Left renal cortex interstitium (tissue), 4 donors: ENCODE measurements around the gene MPZL3. TPM values are rescaled to one million over a fixed set of nuclear protein-coding genes. Genes with fewer than 3 reads are reported as not detected.

Experiments used
- DNase-seq, 4 donors: peaks; one replicate each; pipeline ENCODE4 v3.0.0-alpha.2; 2013; ENCODE audit warnings: low read depth in 4 of 4, low spot score in 2 of 4, missing footprints in 1 of 4
- polyA plus RNA-seq, 4 donors: library from polyadenylated mRNA; unstranded; fragments of 120-200 nt; gene quantifications; one replicate each; pipeline ENCODE4 v1.2.1, GENCODE V29; 2013; ENCODE audit not compliant: insufficient read length in 4 of 4

The MPZL3 gene
- polyA plus RNA-seq: 1 to 10 TPM; 4.2 to 6.9 (median 5.2) TPM

DNA sequence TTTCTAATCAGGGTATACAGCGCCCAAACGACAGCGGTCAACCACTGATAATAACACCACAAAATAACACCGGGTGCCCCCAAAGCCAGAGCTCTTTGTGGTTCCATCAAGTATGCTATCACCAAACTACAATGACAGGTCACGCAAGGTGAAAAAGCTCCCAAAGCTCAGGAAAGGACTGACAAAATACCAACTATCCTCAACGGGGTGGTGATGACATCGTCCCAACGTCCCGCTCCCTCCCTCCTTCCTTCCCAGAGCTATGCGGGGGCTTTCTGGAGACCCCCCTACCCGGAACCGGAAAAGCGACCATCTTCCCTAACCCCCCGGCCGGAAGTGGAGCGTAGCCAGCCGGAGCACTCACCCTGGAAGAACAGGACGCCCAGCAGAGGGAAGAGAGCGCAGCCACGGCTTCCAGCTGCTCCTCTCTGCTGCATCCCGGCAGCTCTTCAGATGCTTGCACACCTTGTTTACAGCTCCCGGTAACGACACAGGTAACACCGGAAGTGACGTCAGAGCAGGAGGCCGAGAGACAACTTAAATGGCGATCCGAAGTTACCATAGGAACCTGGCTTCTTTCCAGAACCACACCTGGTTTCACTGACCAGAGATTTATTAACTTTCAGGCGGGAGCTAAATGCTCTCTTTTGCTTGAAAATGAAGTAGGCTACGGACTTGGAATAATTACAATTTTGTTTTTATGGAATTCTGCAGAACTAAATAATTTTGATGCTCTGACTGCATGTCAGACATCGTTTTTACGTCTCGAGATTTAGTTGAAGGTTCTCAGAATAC is at the start of gene MPZL3:
TSS of gene MPZL3 (minus strand) at position 508 of the 795 bp plus-strand sequence. CDS start at position 437, 71 bp downstream.
- peak; percentile 91 to 95 (median 92) for DNase-seq

DNA sequence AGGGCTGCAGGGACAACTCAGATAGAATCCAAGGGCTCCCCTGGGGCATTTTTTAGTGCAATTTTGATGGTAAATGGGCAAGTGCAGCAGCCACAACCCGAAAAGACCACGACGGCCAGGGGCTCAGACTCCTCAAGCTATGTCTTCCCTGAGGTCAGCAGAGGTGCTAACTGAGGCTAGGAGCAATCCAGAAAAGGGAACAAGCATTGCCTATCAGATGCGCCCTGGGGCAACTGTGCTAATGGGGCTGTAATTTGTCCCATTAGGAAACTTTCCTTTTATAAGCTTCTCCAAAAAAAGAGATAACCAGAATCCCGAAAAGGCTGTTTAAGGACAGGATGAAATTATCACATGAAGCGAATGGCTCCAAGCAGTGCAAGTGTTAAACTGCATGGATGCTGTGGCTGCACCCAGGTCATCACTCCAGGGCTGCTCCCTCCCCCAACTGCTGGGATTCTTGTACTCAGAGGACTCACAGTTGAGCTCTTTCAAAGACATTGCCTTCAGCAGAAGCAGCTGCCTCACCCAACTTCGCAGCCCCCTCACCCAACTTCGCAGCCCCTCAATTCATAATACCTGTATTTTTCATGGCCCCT is 49.5 kb upstream of the MPZL3 start:
- no peak for DNase-seq

GRCh38 chr11:118295815-118296454 is 43.8 kb upstream of the MPZL3 start:
- DNase-seq: no peak

DNA sequence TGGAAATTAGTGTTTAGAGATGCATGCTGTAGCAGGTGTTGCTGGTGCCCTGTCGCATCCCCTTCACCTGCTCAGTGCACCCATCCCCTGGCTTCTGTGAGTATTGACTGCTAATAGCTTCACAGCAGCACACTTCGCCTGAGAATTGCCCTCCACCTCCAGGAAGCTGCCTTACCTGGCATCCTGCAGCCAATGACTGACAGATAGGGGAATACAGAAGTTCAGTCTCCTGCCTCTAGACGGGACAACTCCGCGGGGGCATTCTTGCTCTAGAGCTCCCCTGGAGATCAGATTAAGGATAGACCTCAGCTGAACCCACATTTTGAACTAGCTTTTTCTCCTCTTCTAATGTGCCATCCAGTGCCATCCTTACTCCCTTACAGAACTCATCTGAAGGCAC is 43.0 kb upstream of the MPZL3 start:
- DNase-seq: no peak

- DNase-seq: no peak
Observed at GRCh38 chr11:118294053-118294452, 41.9 kb upstream of the MPZL3 start.

DNA sequence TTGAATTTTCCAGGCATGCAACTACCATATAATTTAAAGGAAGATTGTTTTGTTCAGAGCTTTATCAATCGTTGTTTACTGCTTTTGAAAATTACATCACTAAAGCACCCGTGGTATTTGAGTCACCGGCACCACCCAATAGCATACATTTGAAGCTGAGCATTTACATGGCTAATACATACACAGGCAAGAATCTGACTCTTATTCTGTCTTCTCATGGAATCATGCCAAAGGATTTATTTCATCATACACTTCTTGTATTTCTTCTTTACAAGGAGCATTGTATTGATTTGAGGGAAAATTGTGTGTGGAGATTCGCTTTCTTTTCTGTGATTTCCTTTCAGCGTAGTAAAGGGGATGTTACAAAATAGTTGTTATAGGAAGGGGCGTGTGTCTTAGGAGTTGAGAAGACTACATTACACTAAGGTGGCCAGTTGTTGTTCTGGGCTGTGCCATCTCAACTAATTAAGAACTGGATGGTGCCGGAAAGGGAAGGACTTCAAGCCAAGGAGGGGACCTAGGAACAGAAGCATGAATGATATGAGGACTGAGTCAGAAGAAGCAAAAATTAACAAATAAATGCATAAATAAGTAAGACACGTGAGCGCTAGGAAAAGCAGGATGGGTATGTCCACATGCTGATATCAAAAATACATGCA is 39.4 kb upstream of the MPZL3 start:
- no peak for DNase-seq

GRCh38 chr11:118290923-118291322 is 38.8 kb upstream of the MPZL3 start:
- no peak for DNase-seq

DNA sequence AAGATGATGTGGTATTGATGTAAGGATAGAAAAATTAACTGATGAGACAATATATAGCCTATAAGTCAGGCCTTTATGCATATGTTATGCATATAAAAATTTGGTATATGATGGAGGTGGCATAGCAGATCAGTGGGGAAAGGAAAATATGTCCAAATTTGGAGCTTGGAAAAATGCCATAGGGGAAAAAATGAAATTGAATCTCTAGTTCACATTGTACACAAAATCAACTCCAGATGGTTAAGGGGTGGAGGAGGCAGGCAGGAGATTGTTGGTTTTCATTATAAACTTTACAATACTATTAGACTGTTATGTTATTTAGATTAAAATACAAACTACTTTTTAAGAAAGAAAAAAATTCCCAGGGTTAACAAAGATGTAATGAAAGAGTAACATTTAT is 37.2 kb upstream of the MPZL3 start:
- no peak for DNase-seq

DNA sequence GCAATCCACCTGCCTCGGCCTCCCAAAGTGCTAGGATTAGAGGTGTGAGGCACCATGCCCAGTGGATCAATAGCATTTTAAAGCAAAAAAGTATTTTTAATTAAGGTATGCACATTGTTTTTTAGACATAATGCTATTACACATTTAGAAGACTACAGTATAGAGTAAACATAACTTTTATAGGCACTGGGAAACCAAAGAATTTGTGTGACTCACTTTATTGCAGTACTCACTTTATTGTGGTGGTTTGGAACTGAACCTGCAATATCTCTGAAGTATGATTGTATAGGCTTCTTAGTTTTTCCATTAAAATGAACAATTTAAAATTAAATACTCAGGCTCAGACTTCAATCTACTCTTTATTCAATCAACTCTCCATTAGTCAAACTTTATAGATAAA is 34.8 kb upstream of the MPZL3 start:
- DNase-seq: no peak

- DNase-seq: no peak
Observed at GRCh38 chr11:118286545-118286944, 34.4 kb upstream of the MPZL3 start.

DNA sequence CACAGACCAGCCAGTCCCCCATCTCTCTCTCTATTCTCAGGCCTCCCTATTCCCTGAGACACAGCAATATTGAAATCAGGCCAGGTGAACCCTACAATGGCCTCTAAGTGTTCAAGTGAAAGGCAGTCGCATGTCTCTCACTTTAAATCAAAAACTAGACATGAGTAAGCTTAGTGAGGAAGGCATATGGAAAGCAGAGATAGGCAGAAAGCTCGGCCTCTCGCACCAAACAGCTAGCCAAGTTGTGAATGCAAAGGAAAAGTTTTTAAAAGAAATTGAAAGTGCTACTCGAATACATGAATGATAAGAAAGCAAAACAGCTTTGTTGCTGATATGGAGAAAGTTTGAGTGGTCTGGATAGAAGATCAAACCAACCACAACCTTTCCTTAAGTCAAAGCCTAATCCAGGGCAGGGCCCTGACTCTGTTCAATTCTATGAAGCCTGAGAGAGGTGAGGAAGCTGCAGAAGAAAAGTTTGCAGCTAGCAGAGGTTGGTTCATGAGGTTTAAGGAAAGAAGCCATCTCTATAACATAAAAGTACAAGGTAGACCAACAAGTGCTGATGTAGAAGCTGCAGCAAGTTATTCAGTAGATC is 31.7 kb upstream of the MPZL3 start:
- no peak for DNase-seq

DNA sequence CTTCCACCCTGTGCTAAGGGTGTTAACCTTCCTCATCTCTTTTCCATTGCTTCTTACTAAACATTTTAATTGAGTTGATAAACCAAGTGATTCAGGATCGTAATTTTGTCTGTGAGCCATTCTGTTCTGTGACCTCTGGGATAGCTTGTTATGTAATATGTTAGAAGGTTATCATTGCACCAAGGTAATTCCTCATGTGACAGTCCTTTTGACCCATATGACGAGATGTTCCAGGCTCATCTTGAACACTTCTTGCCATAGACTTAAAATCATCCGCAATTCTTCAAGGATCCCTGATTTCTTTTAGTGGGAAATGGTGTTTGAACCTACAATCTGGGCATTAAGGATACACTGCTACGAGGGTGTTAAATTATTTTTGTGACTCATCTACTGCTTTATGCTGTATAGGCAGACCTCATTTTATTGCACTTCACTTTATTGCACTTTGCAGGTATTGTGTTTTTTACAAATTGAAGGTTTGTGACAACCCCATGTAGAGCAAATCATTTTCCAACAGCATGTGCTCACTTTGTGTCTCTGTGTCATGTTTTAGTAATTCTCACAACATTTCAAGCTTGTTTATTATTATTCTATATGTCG is 31.0 kb upstream of the MPZL3 start:
- no peak for DNase-seq

DNA sequence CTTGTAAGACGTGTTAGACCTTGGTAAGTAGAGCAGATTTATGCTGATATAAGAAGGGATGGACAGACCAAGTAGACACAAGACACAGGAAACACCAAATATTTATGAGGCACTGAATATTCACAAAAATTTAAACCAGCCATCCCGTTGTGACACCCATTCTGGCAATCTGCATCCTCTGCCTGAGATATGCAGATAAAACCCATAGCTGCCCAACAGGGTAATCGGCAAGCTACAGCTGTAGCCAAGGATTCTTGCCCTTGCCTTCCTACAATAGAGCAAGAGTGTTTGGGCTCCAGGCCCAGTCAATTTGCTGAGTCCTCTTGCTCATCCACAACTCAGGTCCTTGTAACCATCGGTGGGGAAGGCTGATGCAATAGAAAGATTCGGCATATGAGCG is 30.4 kb upstream of the MPZL3 start:
- no peak for DNase-seq

DNA sequence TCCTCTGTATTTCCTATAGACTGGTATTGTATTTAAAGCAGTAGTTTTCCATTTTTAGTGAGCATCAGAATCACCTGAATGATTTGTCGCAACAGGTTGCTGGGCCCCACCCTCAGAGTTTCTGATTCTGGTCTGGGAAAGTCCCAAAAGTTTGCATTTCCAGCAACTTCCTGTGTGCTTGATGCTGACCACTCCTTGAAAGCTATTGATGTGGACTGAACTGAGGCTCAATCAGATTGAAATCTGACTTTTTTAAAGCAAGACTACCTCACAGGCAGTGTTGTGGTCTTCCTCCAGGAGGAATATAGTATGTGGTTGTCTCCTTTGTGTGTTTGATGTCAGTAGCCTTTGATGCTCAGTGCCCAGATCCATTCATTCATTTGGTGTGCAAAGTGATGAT is 29.1 kb upstream of the MPZL3 start:
- DNase-seq: no peak

DNA sequence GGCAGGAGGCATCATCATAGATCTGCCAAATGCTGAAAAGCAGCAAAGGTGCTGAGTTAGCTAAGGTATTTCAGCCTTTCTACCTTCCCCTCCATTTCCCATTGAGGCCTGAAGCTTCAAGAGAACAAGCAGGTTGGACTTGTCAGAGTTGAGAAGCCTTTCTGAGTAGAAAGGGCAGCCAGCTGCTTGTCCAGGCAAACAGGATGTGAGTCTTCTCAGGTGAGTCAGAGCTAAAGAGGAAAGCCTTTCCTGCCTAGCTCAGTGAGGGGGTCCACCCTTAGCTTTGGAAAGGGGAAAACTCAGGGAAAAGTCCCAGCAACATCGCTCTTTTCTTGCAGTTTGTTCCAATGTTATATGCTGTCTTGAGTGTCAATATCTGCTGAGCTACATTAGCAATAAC is 25.1 kb upstream of the MPZL3 start:
- DNase-seq: no peak

DNA sequence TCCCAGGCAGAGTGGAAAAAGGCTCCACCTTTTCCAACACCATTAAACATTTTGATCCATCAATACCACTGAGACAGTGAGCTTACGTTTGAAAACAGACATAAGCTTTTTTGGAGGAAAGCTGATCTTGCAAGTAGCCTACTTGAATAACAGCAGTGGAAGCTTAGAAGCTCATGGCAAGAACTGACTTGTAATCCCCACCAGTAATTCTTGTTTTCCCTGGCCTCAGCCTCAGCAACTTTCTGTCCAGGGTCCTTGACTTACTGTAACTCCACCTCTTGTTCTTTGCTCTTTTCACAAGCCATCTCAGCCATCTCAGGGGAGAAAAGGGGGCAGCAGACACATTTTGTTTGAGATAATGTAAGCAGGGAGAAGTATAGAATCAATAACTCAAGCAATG is 24.3 kb upstream of the MPZL3 start:
- no peak for DNase-seq

DNA sequence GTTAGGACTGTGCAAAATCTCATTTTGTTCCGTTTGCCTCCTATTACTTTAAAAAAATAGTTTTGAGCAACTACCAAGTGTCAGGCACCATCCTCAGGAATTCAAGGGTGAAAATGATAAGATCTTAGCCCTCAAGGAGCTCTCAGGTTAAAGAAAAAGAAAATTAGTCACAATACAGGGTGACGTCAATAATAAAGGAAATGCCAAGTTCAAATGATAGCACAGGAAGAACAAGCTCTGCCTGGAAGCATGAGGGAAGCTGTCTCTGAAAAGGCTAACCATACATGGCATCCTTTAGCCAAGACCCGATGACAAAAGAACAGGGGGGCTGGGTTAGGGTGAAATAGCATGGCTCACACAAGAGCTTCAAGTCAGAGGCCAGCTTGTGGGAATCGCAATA is 23.0 kb upstream of the MPZL3 start:
- no peak for DNase-seq

DNA sequence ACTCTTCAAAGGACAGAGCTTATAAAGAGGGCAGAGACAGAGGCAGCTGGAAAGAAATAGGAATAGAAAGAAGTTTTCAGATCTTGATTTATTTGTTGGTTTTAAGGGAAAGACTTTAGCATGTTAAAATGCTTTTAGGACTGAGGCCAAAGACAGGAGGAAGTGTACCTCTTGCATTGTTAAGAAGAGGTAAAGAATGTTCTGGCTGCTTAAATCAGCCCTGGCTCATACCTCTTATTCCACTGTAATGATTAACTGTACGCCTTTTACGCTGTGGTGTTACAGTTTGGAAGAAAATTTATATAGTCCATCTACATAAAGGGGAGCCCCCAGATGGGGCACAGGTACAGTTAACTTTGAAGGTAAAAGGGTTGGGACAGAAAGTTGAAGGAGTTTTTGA is 22.0 kb upstream of the MPZL3 start:
- no peak for DNase-seq

GRCh38 chr11:118272001-118272400 is 19.8 kb upstream of the MPZL3 start:
- DNase-seq: no peak

DNA sequence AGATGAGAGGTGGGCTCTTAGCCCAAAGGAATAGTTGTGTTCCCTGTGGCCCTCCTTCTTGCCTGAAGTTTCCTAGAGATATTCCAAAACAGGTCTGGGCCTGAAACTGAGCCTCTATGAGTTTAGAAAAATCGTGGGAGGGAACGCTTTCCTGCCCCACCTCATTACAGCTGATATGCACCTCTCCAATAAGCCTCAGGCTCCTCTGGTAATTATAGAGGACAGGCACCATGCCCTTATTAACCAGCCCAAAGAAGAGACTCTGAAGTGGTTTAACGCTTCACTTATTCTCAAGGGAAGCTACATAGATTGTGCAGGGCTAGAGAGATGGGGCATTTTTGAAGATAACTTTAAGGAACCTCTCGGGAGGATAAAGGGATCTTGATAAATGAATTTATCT is 15.3 kb upstream of the MPZL3 start:
- no peak for DNase-seq

DNA sequence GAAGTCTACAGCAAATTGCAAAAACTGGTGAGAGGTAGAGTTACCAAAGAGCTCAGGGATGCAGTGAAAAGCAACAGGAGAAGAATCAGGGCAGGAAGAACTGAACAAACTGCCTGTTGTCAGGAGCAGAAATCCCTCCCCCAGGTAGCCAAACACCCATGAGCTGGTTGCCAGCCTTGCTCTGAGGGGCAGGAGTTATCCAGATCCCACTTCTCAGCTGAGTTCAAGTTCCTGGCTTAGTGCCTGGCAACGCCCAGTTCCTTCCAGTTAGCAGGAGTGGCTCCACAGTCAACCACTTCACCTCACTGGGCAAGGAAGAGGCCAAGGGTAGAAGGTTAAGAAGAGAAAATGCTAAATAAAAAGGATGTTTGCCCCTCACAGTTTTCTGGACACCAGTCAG is 13.8 kb upstream of the MPZL3 start:
- DNase-seq: no peak
